ENCODE results near the gene UGT1A3.

The UGT1A3 gene

GRCh38 chr2:233799716-233800115 is 70.9 kb downstream of the UGT1A3 start:
- no peak for FAIRE-seq

GRCh38 chr2:233800208-233800607 is 71.4 kb downstream of the UGT1A3 start:
- FAIRE-seq = no peak

GRCh38 chr2:233801357-233802131 is 72.7 kb downstream of the UGT1A3 start:
- FAIRE-seq = no peak

- FAIRE-seq = no peak
These were observed 73.4 kb downstream of the UGT1A3 start for GRCh38 chr2:233802132-233802815.

- FAIRE-seq = no peak
These were observed 74.6 kb downstream of the UGT1A3 start for GRCh38 chr2:233803292-233803911.

- no peak for FAIRE-seq
These were observed 75.2 kb downstream of the UGT1A3 start for GRCh38 chr2:233803994-233804393.

- FAIRE-seq = no peak
These were observed 78.5 kb downstream of the UGT1A3 start for GRCh38 chr2:233807215-233807865.

GRCh38 chr2:233807966-233808935 is 79.4 kb downstream of the UGT1A3 start:
- FAIRE-seq = no peak

- FAIRE-seq = no peak
These were observed 81.5 kb downstream of the UGT1A3 start for GRCh38 chr2:233810385-233810784.

- FAIRE-seq = no peak
These were observed 82.2 kb downstream of the UGT1A3 start for GRCh38 chr2:233811087-233811486.

- FAIRE-seq = no peak
These were observed 82.9 kb downstream of the UGT1A3 start for GRCh38 chr2:233811732-233812131.

GRCh38 chr2:233813236-233814055 is 84.6 kb downstream of the UGT1A3 start:
- no peak for FAIRE-seq

GRCh38 chr2:233814056-233814835 is 85.4 kb downstream of the UGT1A3 start:
- no peak for FAIRE-seq

GRCh38 chr2:233815861-233816260 is 87.0 kb downstream of the UGT1A3 start:
- no peak for FAIRE-seq

GRCh38 chr2:233816334-233816733 is 87.5 kb downstream of the UGT1A3 start:
- FAIRE-seq = no peak

GRCh38 chr2:233816771-233817170 is 87.9 kb downstream of the UGT1A3 start:
- FAIRE-seq = no peak

GRCh38 chr2:233817361-233817911 is 88.6 kb downstream of the UGT1A3 start:
- no peak for FAIRE-seq

GRCh38 chr2:233817995-233818638 is 89.3 kb downstream of the UGT1A3 start:
- no peak for FAIRE-seq
